Loucy (cell line): ENCODE data around the gene GOT1.

Experiments used
- EZH2phosphoT487 ChIP-seq: fragments of 200-600 bp; IDR thresholded peaks from 2 replicates; pipeline ENCODE4 v1.6.1; 2018; ENCODE audit warnings: antibody characterized with exemption, mild to moderate bottlenecking, moderate library complexity, borderline replicate concordance
- TF ChIP-seq, protein P1 (sequence below): fragments of 200-600 bp; sonication (generic); conservative IDR thresholded peaks from 2 replicates; pipeline ENCODE4 v1.5.1; 2014; ENCODE audit warnings: mild to moderate bottlenecking, antibody characterized with exemption, low read length

DNA sequence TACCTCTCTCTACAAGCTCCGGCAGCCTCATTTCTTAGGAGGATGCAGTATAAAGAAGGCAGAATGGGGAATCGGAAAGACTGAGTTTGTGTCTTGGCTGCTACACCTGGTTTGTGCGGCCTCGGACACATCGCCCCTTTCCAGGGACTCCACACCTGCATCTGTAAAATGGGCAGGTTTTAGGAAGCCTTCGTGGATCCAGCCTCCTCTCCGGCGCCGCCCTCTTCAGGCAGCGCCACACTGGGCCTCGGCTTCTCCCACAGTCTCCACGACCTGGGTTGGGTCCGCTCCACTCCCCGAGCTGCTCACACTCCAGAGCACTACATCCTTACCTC, 341 bp downstream of the GOT1 start:
- TF ChIP-seq, protein P1, sequence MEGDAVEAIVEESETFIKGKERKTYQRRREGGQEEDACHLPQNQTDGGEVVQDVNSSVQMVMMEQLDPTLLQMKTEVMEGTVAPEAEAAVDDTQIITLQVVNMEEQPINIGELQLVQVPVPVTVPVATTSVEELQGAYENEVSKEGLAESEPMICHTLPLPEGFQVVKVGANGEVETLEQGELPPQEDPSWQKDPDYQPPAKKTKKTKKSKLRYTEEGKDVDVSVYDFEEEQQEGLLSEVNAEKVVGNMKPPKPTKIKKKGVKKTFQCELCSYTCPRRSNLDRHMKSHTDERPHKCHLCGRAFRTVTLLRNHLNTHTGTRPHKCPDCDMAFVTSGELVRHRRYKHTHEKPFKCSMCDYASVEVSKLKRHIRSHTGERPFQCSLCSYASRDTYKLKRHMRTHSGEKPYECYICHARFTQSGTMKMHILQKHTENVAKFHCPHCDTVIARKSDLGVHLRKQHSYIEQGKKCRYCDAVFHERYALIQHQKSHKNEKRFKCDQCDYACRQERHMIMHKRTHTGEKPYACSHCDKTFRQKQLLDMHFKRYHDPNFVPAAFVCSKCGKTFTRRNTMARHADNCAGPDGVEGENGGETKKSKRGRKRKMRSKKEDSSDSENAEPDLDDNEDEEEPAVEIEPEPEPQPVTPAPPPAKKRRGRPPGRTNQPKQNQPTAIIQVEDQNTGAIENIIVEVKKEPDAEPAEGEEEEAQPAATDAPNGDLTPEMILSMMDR, result no peak
- no peak for TF ChIP-seq EZH2phosphoT487
